Measurements from ENCODE around the gene FAM53C.

DNA sequence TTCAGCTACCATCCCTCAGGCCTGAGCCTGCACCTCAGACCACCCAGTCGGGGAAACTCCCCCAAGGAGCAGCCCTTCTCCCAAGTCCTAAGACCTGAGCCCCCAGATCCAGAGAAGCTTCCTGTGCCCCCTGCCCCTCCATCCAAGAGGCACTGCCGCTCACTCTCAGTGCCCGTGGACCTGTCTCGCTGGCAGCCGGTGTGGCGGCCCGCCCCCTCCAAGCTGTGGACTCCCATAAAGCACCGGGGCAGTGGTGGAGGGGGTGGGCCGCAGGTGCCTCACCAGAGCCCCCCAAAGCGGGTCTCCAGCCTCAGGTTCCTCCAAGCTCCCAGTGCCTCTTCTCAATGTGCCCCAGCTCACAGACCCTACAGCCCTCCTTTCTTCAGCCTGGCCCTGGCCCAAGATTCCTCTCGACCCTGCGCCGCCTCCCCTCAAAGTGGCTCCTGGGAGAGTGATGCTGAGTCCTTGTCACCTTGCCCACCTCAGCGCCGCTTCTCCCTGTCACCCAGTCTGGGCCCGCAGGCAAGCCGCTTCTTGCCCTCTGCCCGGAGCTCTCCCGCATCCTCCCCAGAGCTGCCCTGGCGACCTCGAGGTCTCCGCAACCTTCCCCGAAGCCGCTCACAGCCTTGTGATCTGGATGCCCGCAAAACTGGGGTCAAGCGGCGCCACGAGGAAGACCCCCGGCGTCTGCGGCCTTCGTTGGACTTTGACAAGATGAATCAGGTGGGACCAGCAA lies 7.0 kb downstream of the FAM53C start:
- TF ChIP-seq POLR2A (IDR thresholded peaks at IDR 0.05; ENCODE audit: low read depth, low read length) = no peak
- TF ChIP-seq POLR2AphosphoS5 (IDR thresholded peaks at IDR 0.05; ENCODE audit: low read depth, low read length) = no peak
- no peak for TF ChIP-seq TAF1 (IDR thresholded peaks at IDR 0.05; ENCODE audit: low read depth, low read length)
- TF ChIP-seq POU2F2 (IDR thresholded peaks at IDR 0.05; ENCODE audit: low read depth, low read length) = no peak
